ENCODE measurements around the gene RPRML.

Gene RPRML

DNA sequence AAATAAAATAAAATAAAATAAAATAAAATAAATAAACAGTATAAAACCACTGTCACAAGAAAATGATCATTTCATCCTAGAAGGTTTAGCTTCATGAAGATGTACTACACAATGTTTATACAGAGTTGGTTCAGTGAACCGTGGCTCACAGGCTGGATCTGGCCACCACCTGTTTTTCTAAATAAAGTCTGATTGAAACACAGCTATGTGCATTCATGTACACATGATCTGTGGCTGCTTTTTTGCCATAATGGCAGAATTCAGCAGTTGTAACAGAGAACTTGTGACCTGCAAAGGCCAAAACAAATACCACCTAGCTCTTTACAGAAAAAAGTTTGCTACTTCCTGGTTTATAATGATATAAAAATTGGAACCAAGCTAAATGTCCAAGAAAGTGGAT, 12.6 kb upstream of the RPRML start:
- TF ChIP-seq, protein P1, sequence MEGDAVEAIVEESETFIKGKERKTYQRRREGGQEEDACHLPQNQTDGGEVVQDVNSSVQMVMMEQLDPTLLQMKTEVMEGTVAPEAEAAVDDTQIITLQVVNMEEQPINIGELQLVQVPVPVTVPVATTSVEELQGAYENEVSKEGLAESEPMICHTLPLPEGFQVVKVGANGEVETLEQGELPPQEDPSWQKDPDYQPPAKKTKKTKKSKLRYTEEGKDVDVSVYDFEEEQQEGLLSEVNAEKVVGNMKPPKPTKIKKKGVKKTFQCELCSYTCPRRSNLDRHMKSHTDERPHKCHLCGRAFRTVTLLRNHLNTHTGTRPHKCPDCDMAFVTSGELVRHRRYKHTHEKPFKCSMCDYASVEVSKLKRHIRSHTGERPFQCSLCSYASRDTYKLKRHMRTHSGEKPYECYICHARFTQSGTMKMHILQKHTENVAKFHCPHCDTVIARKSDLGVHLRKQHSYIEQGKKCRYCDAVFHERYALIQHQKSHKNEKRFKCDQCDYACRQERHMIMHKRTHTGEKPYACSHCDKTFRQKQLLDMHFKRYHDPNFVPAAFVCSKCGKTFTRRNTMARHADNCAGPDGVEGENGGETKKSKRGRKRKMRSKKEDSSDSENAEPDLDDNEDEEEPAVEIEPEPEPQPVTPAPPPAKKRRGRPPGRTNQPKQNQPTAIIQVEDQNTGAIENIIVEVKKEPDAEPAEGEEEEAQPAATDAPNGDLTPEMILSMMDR (IDR thresholded peaks at IDR 0.05) = no peak

DNA sequence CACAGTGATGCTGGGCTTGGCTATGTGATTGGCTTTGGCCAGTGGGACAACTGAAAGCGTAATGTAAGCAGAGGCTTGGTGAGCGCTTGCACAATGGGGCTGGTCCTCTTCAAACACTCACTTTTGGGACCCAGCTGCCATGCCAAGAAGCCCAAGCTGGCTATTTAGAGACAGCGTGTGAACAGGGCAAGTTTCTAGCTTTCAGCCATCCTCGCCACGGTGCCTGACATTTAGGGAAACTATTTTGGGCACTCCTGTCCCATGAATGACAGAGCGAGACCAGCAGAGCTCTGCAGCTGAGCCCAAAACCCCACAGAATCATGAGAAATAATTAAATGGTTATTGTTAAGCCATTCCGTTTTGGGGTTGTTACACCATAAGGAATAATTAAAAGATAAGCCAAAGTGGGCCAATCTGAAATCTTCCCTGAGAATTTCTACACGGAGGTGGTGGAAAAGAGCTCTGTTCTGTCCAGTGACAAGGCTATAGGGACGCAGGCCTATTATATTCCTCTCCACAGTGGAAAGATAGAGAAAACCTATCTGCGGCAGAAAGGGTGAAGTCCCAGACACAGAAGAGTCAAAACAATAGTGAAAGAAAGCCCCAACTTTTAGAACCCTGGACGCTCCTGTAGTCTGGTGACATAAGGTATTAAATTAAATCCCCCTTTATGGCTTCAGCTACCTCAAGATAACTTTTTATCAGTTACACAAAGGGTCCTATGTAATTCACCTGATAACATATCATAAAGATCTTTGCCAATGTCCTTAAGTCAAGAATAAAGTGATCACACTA, 10.8 kb upstream of the RPRML start:
- TF ChIP-seq, protein P1 (IDR thresholded peaks at IDR 0.05) = no peak

DNA sequence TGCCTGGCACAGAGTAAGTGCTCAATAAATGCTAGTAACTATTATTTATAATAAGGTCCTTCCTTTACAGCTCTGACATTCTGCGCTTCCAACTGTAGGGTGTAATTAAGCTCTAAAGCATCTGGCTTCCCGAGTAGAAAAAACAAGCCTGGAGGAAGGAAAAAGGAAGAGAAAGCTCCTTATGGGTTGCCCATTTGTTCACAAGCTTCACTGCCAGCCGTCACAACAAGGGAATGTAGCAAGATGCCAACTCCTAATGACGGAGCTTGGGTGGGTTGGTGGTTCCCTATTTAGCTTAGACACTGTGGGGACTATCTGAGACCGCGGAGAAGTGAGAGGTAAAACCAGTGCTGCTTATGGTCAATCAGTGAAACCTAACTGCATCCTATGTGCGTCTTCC, 7.3 kb upstream of the RPRML start:
- TF ChIP-seq, protein P1 (IDR thresholded peaks at IDR 0.05) = no peak

DNA sequence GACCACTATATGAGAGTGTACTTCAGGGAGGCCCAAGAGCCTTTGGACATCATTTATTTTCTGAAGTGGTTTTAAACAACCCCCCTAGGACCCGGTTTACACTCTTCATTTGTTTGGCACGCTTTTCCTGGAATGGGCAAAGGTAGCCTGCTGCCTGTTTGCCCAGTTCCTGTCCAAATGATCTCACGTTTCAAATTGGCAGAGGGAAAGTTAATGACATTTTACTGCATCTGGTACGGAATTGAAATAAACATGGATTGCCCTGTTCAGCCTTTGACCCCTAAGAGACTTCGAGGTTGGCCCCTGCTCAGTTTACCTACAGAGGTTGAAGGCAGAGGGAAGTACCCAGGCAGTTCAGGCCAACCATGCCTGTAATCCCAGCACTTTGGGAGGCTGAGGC, 5.8 kb upstream of the RPRML start:
- TF ChIP-seq, protein P1 (IDR thresholded peaks at IDR 0.05) = no peak

DNA sequence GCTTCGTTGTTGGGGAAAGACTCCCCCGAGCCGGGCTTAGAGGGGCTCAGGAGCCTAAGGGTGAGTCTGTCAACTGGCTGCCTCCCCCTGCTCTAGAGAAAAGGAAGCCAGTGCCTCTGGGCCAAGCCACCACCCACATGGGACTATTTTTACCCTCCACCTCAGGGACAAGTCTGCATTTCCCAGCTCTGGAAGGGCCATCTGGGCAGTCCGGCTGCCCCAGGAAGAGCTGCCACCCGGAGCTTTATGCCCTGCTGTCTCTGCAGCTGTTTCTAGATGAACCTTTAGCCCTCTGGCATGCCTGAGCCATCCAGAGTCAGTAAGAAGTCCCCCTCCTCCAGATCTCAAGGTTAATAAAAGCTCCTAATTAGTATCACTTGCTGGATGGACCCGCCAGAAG, 5.3 kb upstream of the RPRML start:
- TF ChIP-seq, protein P1 (IDR thresholded peaks at IDR 0.05) = no peak

DNA sequence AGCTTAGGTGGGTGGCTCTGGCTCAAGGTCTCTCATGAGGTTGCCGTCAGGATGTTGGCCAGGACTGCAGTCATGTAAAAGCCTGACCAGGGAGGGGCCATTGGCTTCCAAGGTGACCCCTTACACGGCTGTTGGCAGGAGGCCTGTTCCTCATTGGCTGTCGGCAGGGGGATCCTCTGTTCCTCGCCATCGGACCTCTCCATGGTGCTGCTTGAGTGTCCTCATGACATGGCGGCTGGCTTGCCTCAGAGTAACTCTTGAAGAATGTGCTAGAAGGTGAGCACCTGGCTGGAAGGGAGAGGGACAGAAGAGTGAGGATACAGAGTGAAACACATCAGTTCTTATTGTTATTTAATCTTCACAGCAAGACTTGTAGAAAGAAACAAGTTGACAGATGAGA, 4.7 kb upstream of the RPRML start:
- TF ChIP-seq, protein P1 (IDR thresholded peaks at IDR 0.05) = no peak

DNA sequence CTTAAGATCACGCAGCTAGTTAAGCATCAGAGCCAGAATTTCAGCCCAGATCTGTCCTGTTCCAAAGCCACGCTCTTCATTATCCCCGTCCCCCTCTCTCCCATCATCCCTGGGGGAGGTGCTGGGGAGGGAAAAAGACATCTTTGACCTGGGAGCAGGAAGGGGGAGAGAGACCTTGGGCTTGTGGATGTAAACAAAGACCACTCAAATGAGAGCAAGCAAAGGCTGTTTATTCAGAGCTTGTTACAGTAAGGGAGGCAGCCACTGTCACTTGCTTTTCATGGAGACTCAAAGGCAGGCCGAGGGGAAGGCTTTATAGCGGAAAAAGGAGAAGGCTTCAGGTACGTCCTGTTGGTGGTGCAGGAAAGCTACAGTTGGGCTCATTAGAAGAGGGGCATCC, 3.5 kb upstream of the RPRML start:
- TF ChIP-seq, protein P1 (IDR thresholded peaks at IDR 0.05) = no peak

Data from LNCAP (cell line).